Right renal pelvis (tissue), 4 donors: ENCODE data around the gene RAB4A. TPM values are rescaled to one million over a fixed set of nuclear protein-coding genes. Genes with fewer than 3 reads are reported as not detected.
A peak's percentile ranks its signal among the peaks of the same experiment; 100 is the strongest.

Experiments
- DNase-seq, 4 donors: peaks; one replicate each; pipeline ENCODE4 v3.0.0-alpha.2; 2013; ENCODE audit warnings: low read depth in 4 of 4, low spot score in 3 of 4, missing footprints in 1 of 4
- polyA plus RNA-seq, 4 donors: library from polyadenylated mRNA; unstranded; fragments of 120-200 nt; gene quantifications; one replicate each; pipeline ENCODE4 v1.2.1, GENCODE V29; 2013; ENCODE audit not compliant: insufficient read length in 4 of 4

Gene RAB4A
- polyA plus RNA-seq, 4 donors, result 51.9 to 65.9 (median 59.4) TPM

- no peak for DNase-seq
Observed at GRCh38 chr1:229266832-229267500, 3.9 kb upstream of the RAB4A start.

GRCh38 chr1:229268505-229268904, 2.4 kb upstream of the RAB4A start:
- DNase-seq, result no peak

- DNase-seq, result peak in 1 of 4 donors; percentile 23
Observed at GRCh38 chr1:229271448-229272159, 693 bp downstream of the RAB4A start.

- DNase-seq, result no peak
Observed at GRCh38 chr1:229272164-229273158, 1.6 kb downstream of the RAB4A start.

- DNase-seq, result no peak
Observed at GRCh38 chr1:229273507-229274232, 2.8 kb downstream of the RAB4A start.

GRCh38 chr1:229275005-229275404, 4.1 kb downstream of the RAB4A start:
- no peak for DNase-seq

- no peak for DNase-seq
Observed at GRCh38 chr1:229278120-229278741, 7.3 kb downstream of the RAB4A start.

- DNase-seq, result no peak
Observed at GRCh38 chr1:229279242-229279641, 8.3 kb downstream of the RAB4A start.

- DNase-seq, result no peak
Observed at GRCh38 chr1:229280037-229280828, 9.3 kb downstream of the RAB4A start.

GRCh38 chr1:229280921-229281320, 10.0 kb downstream of the RAB4A start:
- DNase-seq, result no peak

GRCh38 chr1:229281339-229281926, 10.5 kb downstream of the RAB4A start:
- no peak for DNase-seq

- DNase-seq, result no peak
Observed at GRCh38 chr1:229282295-229282823, 11.4 kb downstream of the RAB4A start.

GRCh38 chr1:229283183-229283611, 12.3 kb downstream of the RAB4A start:
- DNase-seq, result no peak

- DNase-seq, result no peak
Observed at GRCh38 chr1:229284887-229285286, 14.0 kb downstream of the RAB4A start.

- DNase-seq, result no peak
Observed at GRCh38 chr1:229285440-229285839, 14.5 kb downstream of the RAB4A start.

- no peak for DNase-seq
Observed at GRCh38 chr1:229286099-229286766, 15.3 kb downstream of the RAB4A start.

- DNase-seq, result no peak
Observed at GRCh38 chr1:229287267-229287666, 16.4 kb downstream of the RAB4A start.

- DNase-seq, result no peak
Observed at GRCh38 chr1:229288516-229288915, 17.6 kb downstream of the RAB4A start.
